GM23248 (cell line): ENCODE measurements around the gene NOCT.

ENCODE experiments used
- EZH2 ChIP-seq: fragments of 200-600 bp; sonication (generic); IDR thresholded peaks from 2 replicates; pipeline ENCODE4 v1.6.1; 2018; ENCODE audit warnings: antibody characterized with exemption, mild to moderate bottlenecking; ENCODE audit not compliant: insufficient read depth, poor library complexity, severe bottlenecking
- EZH2phosphoT487 ChIP-seq: fragments of 200-600 bp; sonication (generic); IDR thresholded peaks from 2 replicates; pipeline ENCODE4 v1.6.1; 2018; ENCODE audit warnings: antibody characterized with exemption, moderate library complexity, mild to moderate bottlenecking, low read depth; ENCODE audit not compliant: insufficient read depth

DNA sequence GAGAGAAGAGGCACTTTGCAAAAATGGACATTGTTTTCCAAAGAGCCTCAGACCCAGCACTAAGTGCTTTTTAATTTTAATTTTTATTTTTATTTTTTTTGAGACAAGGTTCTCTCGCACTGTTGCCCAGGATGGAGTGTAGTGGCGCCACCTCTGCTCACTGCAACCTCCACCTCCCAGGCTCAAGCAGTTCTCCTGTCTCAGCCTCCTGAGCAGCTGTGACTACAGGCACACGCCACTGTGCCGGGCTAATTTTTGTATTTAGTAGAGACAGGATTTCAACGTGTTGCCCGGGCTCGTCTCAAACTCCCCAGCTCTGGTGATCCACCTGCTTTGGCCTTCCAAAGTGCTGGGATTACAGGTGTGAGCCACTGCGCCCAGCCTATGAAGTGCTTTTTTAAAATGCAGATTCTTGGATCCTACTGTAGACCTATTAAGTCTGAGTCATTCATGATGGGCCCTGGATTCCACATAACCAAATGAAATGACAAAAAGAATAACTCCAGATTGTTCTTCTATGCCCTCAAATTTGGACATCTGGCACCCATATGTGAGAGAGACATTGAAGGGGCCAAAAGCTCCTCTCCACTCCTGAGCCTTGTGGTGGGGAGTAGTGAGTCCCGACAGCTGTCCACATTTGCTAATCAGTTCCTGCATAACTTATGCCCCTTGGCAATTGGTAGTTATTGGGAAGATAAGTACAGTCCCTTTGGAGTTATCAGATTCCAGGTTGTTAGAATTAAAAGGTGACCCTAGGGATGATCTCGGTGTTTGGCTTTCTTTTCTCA is 3.6 kb downstream of the NOCT start:
- TF ChIP-seq EZH2 (no peak), EZH2phosphoT487 (no peak)
